ENCODE measurements around the gene GOT1. TPM values are rescaled to one million over a fixed set of nuclear protein-coding genes. Genes with fewer than 3 reads are reported as not detected.

Gene GOT1
- total RNA-seq, 1 experiment from 2014 or later = 32.6 TPM

GRCh38 chr10:99432881-99433280 lies 2.5 kb upstream of the GOT1 start:
- ChIA-PET POLR2A (ENCODE audit: unreplicated experiment) (no interaction called here), CTCF (no interaction called here)
- H3K36me3 ChIP-seq (ENCODE audit: low read depth, low read length) = no peaks in the 10 kb centered on the region
- H3K9me3 ChIP-seq (ENCODE audit: low read length) = no peaks in the 10 kb centered on the region
- DNase-seq (no peak), ATAC-seq (no peak)
- H3K27me3 ChIP-seq (ENCODE audit: low read length) = no peaks in the 10 kb centered on the region
- no peak overlapping the region for H3K4me3 ChIP-seq (ENCODE audit: low read length)
- H3K9me2 ChIP-seq (replicated peaks; ENCODE audit: low read length) = no peaks in the 10 kb centered on the region
- peaks cover 43% of the 10 kb centered on the region for H3K79me2 ChIP-seq (ENCODE audit: low read length)
- H2AFZ ChIP-seq (ENCODE audit: low read length) = no peak overlapping the region
- H3K27ac ChIP-seq (ENCODE audit: low read length) = no peak overlapping the region
- intact Hi-C loops (cut with micrococcal nuclease) = loop anchor here (1.0 to 10.0 kb wide), 3 partner anchors 41 to 252 kb away; no protein-coding TSS in a partner anchor
- TF ChIP-seq EZH2 (IDR thresholded peaks at IDR 0.05; ENCODE audit: low read length, unreplicated experiment) (no peak), EZH2phosphoT487 (IDR thresholded peaks at IDR 0.05; ENCODE audit: borderline replicate concordance, low read length) (no peak), CTCF (conservative IDR thresholded peaks at IDR 0.05; ENCODE audit: low read depth, low read length) (no peak)
- H3K4me2 ChIP-seq (ENCODE audit: low read length) = no peak overlapping the region
- peaks cover 6% of the 10 kb centered on the region for H3K4me1 ChIP-seq (ENCODE audit: insufficient read depth, low read length)
- no peaks in the 10 kb centered on the region; the same call in 1 of the 2 replicates for H4K20me1 ChIP-seq (ENCODE audit: low read length)
- no peak overlapping the region for H3K9ac ChIP-seq (ENCODE audit: low read length)
- no peaks in the 10 kb centered on the region for H3F3A ChIP-seq (ENCODE audit: low read length, unreplicated experiment)
- no TSS peak for BruUV-seq (replicated peaks)

DNA sequence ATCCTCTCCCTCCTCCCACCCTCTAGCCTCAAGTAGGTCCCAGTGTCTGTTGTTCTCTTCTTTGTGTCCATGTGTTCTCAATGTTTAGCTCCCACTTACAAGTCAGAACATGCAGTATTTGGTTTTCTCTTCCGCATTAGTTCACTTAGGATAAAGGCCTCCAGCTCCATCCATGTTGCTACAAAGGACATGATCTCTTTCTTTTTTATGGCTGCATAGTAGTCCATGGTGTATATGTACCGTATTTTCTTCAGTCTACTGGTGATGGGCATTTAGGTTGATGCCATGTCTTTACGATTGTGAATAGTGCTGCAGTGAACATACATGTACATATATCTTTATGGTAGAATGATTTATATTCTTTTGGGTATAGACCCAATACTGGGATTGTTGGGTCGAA lies 1.6 kb upstream of the GOT1 start:
- H3K79me2 ChIP-seq (ENCODE audit: low read length) = peaks cover 48% of the 10 kb centered on the region
- TF ChIP-seq EZH2 (IDR thresholded peaks at IDR 0.05; ENCODE audit: low read length, unreplicated experiment) (no peak), CTCF (conservative IDR thresholded peaks at IDR 0.05; ENCODE audit: low read depth, low read length) (no peak), EZH2phosphoT487 (IDR thresholded peaks at IDR 0.05; ENCODE audit: borderline replicate concordance, low read length) (no peak)
- no peaks in the 10 kb centered on the region for H3K36me3 ChIP-seq (ENCODE audit: low read depth, low read length)
- CTCF ChIA-PET = no interaction called here
- H4K20me1 ChIP-seq (ENCODE audit: low read length) = no peaks in the 10 kb centered on the region; the same call in 1 of the 2 replicates
- peaks cover 6% of the 10 kb centered on the region for H3K4me1 ChIP-seq (ENCODE audit: insufficient read depth, low read length)
- no TSS peak for BruUV-seq (replicated peaks)
- no peak for DNase-seq
- POLR2A ChIA-PET (ENCODE audit: unreplicated experiment) = no interaction called here
- H3K27me3 ChIP-seq (ENCODE audit: low read length) = no peaks in the 10 kb centered on the region
- no peaks in the 10 kb centered on the region for H3K9me2 ChIP-seq (replicated peaks; ENCODE audit: low read length)
- H3F3A ChIP-seq (ENCODE audit: low read length, unreplicated experiment) = no peaks in the 10 kb centered on the region
- no peaks in the 10 kb centered on the region for H3K9me3 ChIP-seq (ENCODE audit: low read length)
- H3K4me3 ChIP-seq (ENCODE audit: low read length) = peak overlapping the region; percentile 98; the same call in 1 of the 2 replicates
- intact Hi-C loops (cut with micrococcal nuclease) = loop anchor here (2.0 to 10.0 kb wide), 2 partner anchors 95 to 253 kb away; no protein-coding TSS in a partner anchor
- peak overlapping the region; percentile 96 for H3K4me2 ChIP-seq (ENCODE audit: low read length)
- no peak overlapping the region for H3K27ac ChIP-seq (ENCODE audit: low read length)
- ATAC-seq = no peak
- no peak overlapping the region for H2AFZ ChIP-seq (ENCODE audit: low read length)
- no peak overlapping the region for H3K9ac ChIP-seq (ENCODE audit: low read length)

- H3K27me3 ChIP-seq (ENCODE audit: low read length) = no peaks in the 10 kb centered on the region
- H3K36me3 ChIP-seq (ENCODE audit: low read depth, low read length) = no peaks in the 10 kb centered on the region
- H3K79me2 ChIP-seq (ENCODE audit: low read length) = peaks cover 55% of the 10 kb centered on the region
- DNase-seq (peak; percentile 32), ATAC-seq (peak; percentile 16)
- peaks cover 6% of the 10 kb centered on the region for H3K4me1 ChIP-seq (ENCODE audit: insufficient read depth, low read length)
- TF ChIP-seq CTCF (conservative IDR thresholded peaks at IDR 0.05; ENCODE audit: low read depth, low read length) (no peak), EZH2phosphoT487 (IDR thresholded peaks at IDR 0.05; ENCODE audit: borderline replicate concordance, low read length) (no peak), EZH2 (IDR thresholded peaks at IDR 0.05; ENCODE audit: low read length, unreplicated experiment) (no peak)
- peak overlapping the region; percentile 66 for H3K27ac ChIP-seq (ENCODE audit: low read length)
- H3K9me3 ChIP-seq (ENCODE audit: low read length) = no peaks in the 10 kb centered on the region
- intact Hi-C loops (cut with micrococcal nuclease) = loop anchor here (10.0 kb wide), 1 partner anchor 254 kb away; no protein-coding TSS in a partner anchor
- peak overlapping the region; percentile 96 for H3K4me2 ChIP-seq (ENCODE audit: low read length)
- ChIA-PET POLR2A (ENCODE audit: unreplicated experiment) (no interaction called here), CTCF (no interaction called here)
- no peaks in the 10 kb centered on the region; the same call in 1 of the 2 replicates for H4K20me1 ChIP-seq (ENCODE audit: low read length)
- peak overlapping the region; percentile 86 for H2AFZ ChIP-seq (ENCODE audit: low read length)
- no peaks in the 10 kb centered on the region for H3K9me2 ChIP-seq (replicated peaks; ENCODE audit: low read length)
- H3K9ac ChIP-seq (ENCODE audit: low read length) = peak overlapping the region; percentile 81
- H3K4me3 ChIP-seq (ENCODE audit: low read length) = peak overlapping the region; percentile 98
- BruUV-seq (replicated peaks) = TSS peak; percentile 58
- no peaks in the 10 kb centered on the region for H3F3A ChIP-seq (ENCODE audit: low read length, unreplicated experiment)
Measured at GRCh38 chr10:99431190-99431760, 851 bp upstream of the GOT1 start.
